ENCODE results near the gene IL1RAP. TPM values are rescaled to one million over a fixed set of nuclear protein-coding genes. Genes with fewer than 3 reads are reported as not detected.
A peak's percentile ranks its signal among the peaks of the same experiment; 100 is the strongest.

Gene IL1RAP
- total RNA-seq, 4 donors from 2014 or later = 0.80 to 8.6 (median 2.7) TPM

GRCh38 chr3:190504354-190505125 lies 9.3 kb upstream of the IL1RAP start:
- Histone ChIP-seq H3K4me1 (no peaks in the 10 kb centered on the region), H3K4me3 (no peak overlapping the region), H3K27ac (no peak overlapping the region), H3K9me3 (no peaks in the 10 kb centered on the region), H3K36me3 (no peaks in the 10 kb centered on the region), H3K27me3 (peaks cover 5% of the 10 kb centered on the region)
- in situ Hi-C loops (cut with MboI; ENCODE audit: low pct_ligation_motif_present in 1 of 4, low pct_unique_long_range_greater_than_20kb in 1 of 4, low sequenced_read_pairs in 3 of 4) = no loop called here
- no peak for DNase-seq
- TF ChIP-seq, protein P1, sequence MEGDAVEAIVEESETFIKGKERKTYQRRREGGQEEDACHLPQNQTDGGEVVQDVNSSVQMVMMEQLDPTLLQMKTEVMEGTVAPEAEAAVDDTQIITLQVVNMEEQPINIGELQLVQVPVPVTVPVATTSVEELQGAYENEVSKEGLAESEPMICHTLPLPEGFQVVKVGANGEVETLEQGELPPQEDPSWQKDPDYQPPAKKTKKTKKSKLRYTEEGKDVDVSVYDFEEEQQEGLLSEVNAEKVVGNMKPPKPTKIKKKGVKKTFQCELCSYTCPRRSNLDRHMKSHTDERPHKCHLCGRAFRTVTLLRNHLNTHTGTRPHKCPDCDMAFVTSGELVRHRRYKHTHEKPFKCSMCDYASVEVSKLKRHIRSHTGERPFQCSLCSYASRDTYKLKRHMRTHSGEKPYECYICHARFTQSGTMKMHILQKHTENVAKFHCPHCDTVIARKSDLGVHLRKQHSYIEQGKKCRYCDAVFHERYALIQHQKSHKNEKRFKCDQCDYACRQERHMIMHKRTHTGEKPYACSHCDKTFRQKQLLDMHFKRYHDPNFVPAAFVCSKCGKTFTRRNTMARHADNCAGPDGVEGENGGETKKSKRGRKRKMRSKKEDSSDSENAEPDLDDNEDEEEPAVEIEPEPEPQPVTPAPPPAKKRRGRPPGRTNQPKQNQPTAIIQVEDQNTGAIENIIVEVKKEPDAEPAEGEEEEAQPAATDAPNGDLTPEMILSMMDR (IDR thresholded peaks at IDR 0.05) = no peak
- TF ChIP-seq EP300 (IDR thresholded peaks at IDR 0.05; ENCODE audit: low read depth) = no peak
- TF ChIP-seq POLR2A (IDR thresholded peaks at IDR 0.05) = no peak
- TF ChIP-seq POLR2AphosphoS5 (IDR thresholded peaks at IDR 0.05) = no peak
- intact Hi-C loops (cut with DNase I; ENCODE audit: low total_unique reads) = no loop called here
- WGBS, 2 donors (ENCODE audit: low coverage in 1 of 2) = 66 to 70% methylated on average over 4 of the region's 4 CpGs

DNA sequence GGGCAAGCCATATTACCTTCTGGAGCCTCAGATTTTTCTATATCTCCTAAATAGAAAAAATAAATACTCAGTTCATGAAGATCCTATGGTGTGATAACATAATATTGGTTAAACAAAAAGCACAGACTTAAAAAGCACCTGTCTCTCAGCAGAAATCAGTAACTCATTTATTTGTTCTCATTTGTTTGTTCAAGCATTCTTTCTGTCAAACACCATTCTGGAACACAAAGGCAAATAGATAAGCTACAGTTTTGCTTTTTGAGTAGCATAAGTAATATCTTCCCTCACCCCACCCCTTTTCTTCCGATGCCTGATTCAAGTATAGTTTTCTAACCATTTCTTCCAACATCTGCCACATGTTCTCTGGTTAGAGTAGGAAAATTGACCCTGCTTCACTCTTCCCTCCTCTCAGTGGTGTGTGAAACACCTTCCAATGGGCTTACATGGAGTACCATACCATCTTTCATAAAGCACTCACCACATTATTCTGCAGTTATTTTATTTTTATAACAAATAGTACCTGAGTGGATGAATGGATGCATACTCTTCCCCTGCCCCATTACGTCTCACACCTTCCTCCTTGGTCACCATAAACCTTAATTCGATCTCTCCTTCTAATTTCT lies 8.4 kb upstream of the IL1RAP start:
- intact Hi-C loops (cut with DNase I; ENCODE audit: low total_unique reads) = no loop called here

DNA sequence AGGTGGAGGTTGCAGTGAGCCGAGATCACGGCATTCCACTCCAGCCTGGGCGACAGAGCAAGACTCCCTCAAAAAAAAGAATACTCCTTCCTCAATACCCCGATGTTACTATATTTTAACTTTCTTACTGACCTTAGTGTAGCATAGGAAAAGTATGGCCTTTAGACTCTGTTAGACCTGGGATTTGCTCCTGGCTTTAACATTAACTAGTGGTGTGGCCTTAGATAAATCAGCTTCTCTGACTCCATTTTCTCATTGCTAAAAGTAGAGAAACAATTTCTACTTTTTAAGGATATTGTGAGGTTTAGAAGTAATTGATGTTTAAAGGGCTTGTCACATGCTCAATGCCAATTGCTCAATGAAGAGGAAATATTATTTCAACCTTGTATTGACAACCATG lies 7.6 kb upstream of the IL1RAP start:
- DNase-seq = no peak
- no peak overlapping the region for H3K27ac ChIP-seq
- H3K4me1 ChIP-seq = no peaks in the 10 kb centered on the region
- H3K4me3 ChIP-seq = no peak overlapping the region
- H3K36me3 ChIP-seq = no peaks in the 10 kb centered on the region
- intact Hi-C loops (cut with DNase I; ENCODE audit: low total_unique reads) (no loop called here), in situ Hi-C loops (cut with MboI; ENCODE audit: low pct_ligation_motif_present in 1 of 4, low pct_unique_long_range_greater_than_20kb in 1 of 4, low sequenced_read_pairs in 3 of 4) (no loop called here)
- peaks cover 5% of the 10 kb centered on the region for H3K27me3 ChIP-seq
- no peaks in the 10 kb centered on the region for H3K9me3 ChIP-seq
- WGBS, 2 donors (ENCODE audit: low coverage in 1 of 2) = 82 to 91% methylated on average over 1 to 4 of the region's 4 CpGs
- TF ChIP-seq, protein P1 (IDR thresholded peaks at IDR 0.05) = no peak
- TF ChIP-seq EP300 (IDR thresholded peaks at IDR 0.05; ENCODE audit: low read depth) (no peak), POLR2AphosphoS5 (IDR thresholded peaks at IDR 0.05) (no peak), POLR2A (IDR thresholded peaks at IDR 0.05) (no peak)

More for the DNA sequence above, 8.4 kb upstream of the IL1RAP start:
- H3K4me3 ChIP-seq = no peak overlapping the region
- DNase-seq = no peak
- no peaks in the 10 kb centered on the region for H3K36me3 ChIP-seq
- WGBS, 2 donors (ENCODE audit: low coverage in 1 of 2) = 76 to 86% methylated on average over 3 of the region's 3 CpGs
- H3K27ac ChIP-seq = no peak overlapping the region
- no peak for TF ChIP-seq EP300 (IDR thresholded peaks at IDR 0.05; ENCODE audit: low read depth)
- TF ChIP-seq, protein P1 (IDR thresholded peaks at IDR 0.05) = no peak
- TF ChIP-seq POLR2AphosphoS5 (IDR thresholded peaks at IDR 0.05) = no peak
- in situ Hi-C loops (cut with MboI; ENCODE audit: low pct_ligation_motif_present in 1 of 4, low pct_unique_long_range_greater_than_20kb in 1 of 4, low sequenced_read_pairs in 3 of 4) = no loop called here
- H3K27me3 ChIP-seq = peaks cover 5% of the 10 kb centered on the region
- H3K9me3 ChIP-seq = no peaks in the 10 kb centered on the region
- no peaks in the 10 kb centered on the region for H3K4me1 ChIP-seq

DNA sequence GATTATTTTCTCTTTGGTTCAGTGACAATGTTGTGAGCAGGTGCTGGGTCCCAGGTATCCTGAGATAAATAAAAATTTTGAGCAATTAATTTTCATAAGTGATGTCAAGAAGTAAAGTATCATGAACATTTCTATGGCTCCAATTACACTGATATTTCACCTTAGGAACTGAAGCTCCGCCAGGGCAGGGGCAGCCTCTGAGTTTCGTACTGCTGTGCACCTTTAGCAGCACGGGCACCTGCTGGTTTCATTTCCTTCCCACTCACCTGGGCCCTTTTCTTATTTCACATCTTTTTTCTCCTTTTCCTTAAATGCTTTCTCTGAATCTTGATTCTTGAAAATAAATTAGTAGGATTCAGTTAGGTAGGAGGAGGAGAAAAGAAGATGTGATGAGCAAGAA lies 1.2 kb upstream of the IL1RAP start:
- Histone ChIP-seq H3K27ac (peak overlapping the region in 1 of 4 donors; percentile 85), H3K4me1 (peaks cover 0 to 11% (median 0%) of the 10 kb centered on the region in 4 donors), H3K9me3 (no peaks in the 10 kb centered on the region), H3K27me3 (no peaks in the 10 kb centered on the region), H3K36me3 (no peaks in the 10 kb centered on the region), H3K4me3 (no peak overlapping the region)
- WGBS, 2 donors (ENCODE audit: low coverage in 1 of 2) = 84 to 93% methylated on average over 3 of the region's 3 CpGs
- in situ Hi-C loops (cut with MboI; ENCODE audit: low pct_ligation_motif_present in 1 of 4, low pct_unique_long_range_greater_than_20kb in 1 of 4, low sequenced_read_pairs in 3 of 4) (no loop called here), intact Hi-C loops (cut with DNase I; ENCODE audit: low total_unique reads) (no loop called here)
- TF ChIP-seq POLR2AphosphoS5 (IDR thresholded peaks at IDR 0.05) = no peak
- DNase-seq = no peak
